HEK293 (cell line): ENCODE results near the gene R3HDML.

Source experiments
- CTCF ChIA-PET: fragments of 350-600 bp; formaldehyde crosslinking; extraction: SDS; loops from one replicate; lab custom pipeline; 2021; ENCODE audit warnings: antibody characterized with exemption; lab: Yijun Ruan, JAX
- POLR2A ChIA-PET: fragments of 300-600 bp; formaldehyde crosslinking; extraction: SDS; loops from one replicate; lab custom pipeline; 2020; ENCODE audit warnings: antibody characterized with exemption, inconsistent platforms; lab: Yijun Ruan, JAX
- H3K27ac ChIP-seq: fragments of 200-500 bp; sonication (Bioruptor generic); 2 replicates; pipeline ENCODE4 v1.5.1; 2014; ENCODE audit warnings: low read depth, low read length, control low read depth, inconsistent platforms; ENCODE audit errors: extremely low read depth
- H3K36me3 ChIP-seq, 2 experiments: fragments of 200-500 bp in 1 of 2; sonication (Bioruptor generic) in 1 of 2; 1 replicate in 1 of 2; 2 replicates in 1 of 2; pipeline ENCODE4 v1.5.1; 2014 to 2017; ENCODE audit warnings: inconsistent platforms in 2 of 2, low read length in 2 of 2; ENCODE audit not compliant: control insufficient read depth in 2 of 2, insufficient read depth in 1 of 2
- H3K4me1 ChIP-seq: fragments of 200-500 bp; sonication (Bioruptor generic); 2 replicates; pipeline ENCODE4 v1.5.1; 2014; ENCODE audit warnings: mild to moderate bottlenecking, low read length, inconsistent platforms; ENCODE audit not compliant: control insufficient read depth, insufficient read depth
- H3K4me3 ChIP-seq: 2 replicates; pipeline ENCODE4 v1.5.1; 2011; ENCODE audit warnings: low read depth, mild to moderate bottlenecking, control low read depth, low read length, moderate library complexity
- H3K9me3 ChIP-seq: fragments of 200-500 bp; sonication (Bioruptor generic); 2 replicates; pipeline ENCODE4 v1.5.1; 2014; ENCODE audit warnings: low read depth, low read length, inconsistent platforms; ENCODE audit not compliant: control insufficient read depth, insufficient read depth
- AEBP2 ChIP-seq: fragments of 450-650 bp; formaldehyde crosslinking; IDR thresholded peaks from 2 replicates; pipeline ENCODE4 v1.5.1; 2016; ENCODE audit warnings: missing biosample characterization, missing genetic modification characterization, borderline replicate concordance
- BCL6B ChIP-seq: fragments of 450-650 bp; formaldehyde crosslinking; IDR thresholded peaks from 2 replicates; pipeline ENCODE4 v1.5.1; 2017; ENCODE audit warnings: missing biosample characterization, missing genetic modification characterization
- GLIS2 ChIP-seq: fragments of 450-650 bp; formaldehyde crosslinking; IDR thresholded peaks from 2 replicates; pipeline ENCODE4 v1.5.1; 2016; ENCODE audit warnings: missing biosample characterization, missing genetic modification characterization
- SP2 ChIP-seq: fragments of 450-650 bp; formaldehyde crosslinking; IDR thresholded peaks from 2 replicates; pipeline ENCODE4 v1.5.1; 2016; ENCODE audit warnings: missing biosample characterization, missing genetic modification characterization
- TRIM28 ChIP-seq: IDR thresholded peaks from 2 replicates; pipeline ENCODE4 v1.6.1; 2011; ENCODE audit warnings: low read length, control low read depth, borderline replicate concordance
- ZBTB21 ChIP-seq: fragments of 450-650 bp; formaldehyde crosslinking; IDR thresholded peaks from 2 replicates; pipeline ENCODE4 v1.5.1; 2017; ENCODE audit warnings: missing biosample characterization, missing genetic modification characterization
- ZNF138 ChIP-seq: fragments of 450-650 bp; formaldehyde crosslinking; IDR thresholded peaks from 2 replicates; pipeline ENCODE4 v1.5.1; 2016; ENCODE audit warnings: missing biosample characterization, missing genetic modification characterization, borderline replicate concordance
- ZNF140 ChIP-seq: fragments of 450-650 bp; formaldehyde crosslinking; IDR thresholded peaks from 2 replicates; pipeline ENCODE4 v1.5.1; 2016; ENCODE audit warnings: missing biosample characterization, missing genetic modification characterization
- ZNF202 ChIP-seq: fragments of 450-650 bp; formaldehyde crosslinking; IDR thresholded peaks from 2 replicates; pipeline ENCODE4 v1.5.1; 2016; ENCODE audit warnings: missing biosample characterization, missing genetic modification characterization, borderline replicate concordance
- ZNF221 ChIP-seq: fragments of 450-650 bp; formaldehyde crosslinking; IDR thresholded peaks from 2 replicates; pipeline ENCODE4 v1.5.1; 2017; ENCODE audit warnings: missing biosample characterization, missing genetic modification characterization, borderline replicate concordance
- ZNF23 ChIP-seq: fragments of 450-650 bp; formaldehyde crosslinking; IDR thresholded peaks from 2 replicates; pipeline ENCODE4 v1.5.1; 2016; ENCODE audit warnings: missing biosample characterization, missing genetic modification characterization, borderline replicate concordance
- ZNF274 ChIP-seq, 2 experiments: fragments of 200-500 bp in 1 of 2; fragments of 450-650 bp in 1 of 2; sonication (Bioruptor generic) in 1 of 2; formaldehyde crosslinking in 1 of 2; IDR thresholded peaks; 2 replicates each; pipeline versions ENCODE4 v1.5.1 to v1.6.1; 2014 to 2016; ENCODE audit warnings: borderline replicate concordance in 1 of 2, inconsistent platforms in 1 of 2, low read length in 1 of 2, missing biosample characterization in 1 of 2, missing genetic modification characterization in 1 of 2
- ZNF473 ChIP-seq: fragments of 450-650 bp; formaldehyde crosslinking; IDR thresholded peaks from 2 replicates; pipeline ENCODE4 v1.5.1; 2017; ENCODE audit warnings: missing biosample characterization, missing genetic modification characterization
- ZNF48 ChIP-seq: fragments of 450-650 bp; formaldehyde crosslinking; IDR thresholded peaks from 2 replicates; pipeline ENCODE4 v1.5.1; 2016; ENCODE audit warnings: missing biosample characterization, missing genetic modification characterization
- ZNF529 ChIP-seq: fragments of 450-650 bp; formaldehyde crosslinking; IDR thresholded peaks from 2 replicates; pipeline ENCODE4 v1.5.1; 2017; ENCODE audit warnings: missing genetic modification characterization, missing biosample characterization; ENCODE audit not compliant: insufficient replicate concordance
- ZNF561 ChIP-seq: fragments of 450-650 bp; IDR thresholded peaks from 2 replicates; pipeline ENCODE4 v1.5.1; 2018; ENCODE audit warnings: missing biosample characterization, missing genetic modification characterization, borderline replicate concordance
- ZNF580 ChIP-seq: fragments of 450-650 bp; formaldehyde crosslinking; IDR thresholded peaks from 2 replicates; pipeline ENCODE4 v1.5.1; 2016; ENCODE audit warnings: missing biosample characterization, missing genetic modification characterization
- ZNF704 ChIP-seq: fragments of 450-650 bp; formaldehyde crosslinking; IDR thresholded peaks from 2 replicates; pipeline ENCODE4 v1.5.1; 2016; ENCODE audit warnings: missing biosample characterization, missing genetic modification characterization
- ZNF76 ChIP-seq: fragments of 450-650 bp; formaldehyde crosslinking; IDR thresholded peaks from 2 replicates; pipeline ENCODE4; 2016; ENCODE audit warnings: low read depth, missing biosample characterization, missing genetic modification characterization, borderline replicate concordance
- ZNF777 ChIP-seq: fragments of 450-650 bp; formaldehyde crosslinking; IDR thresholded peaks from 2 replicates; pipeline ENCODE4 v1.5.1; 2017; ENCODE audit warnings: missing biosample characterization, missing genetic modification characterization, borderline replicate concordance
- ZNF791 ChIP-seq: fragments of 450-650 bp; formaldehyde crosslinking; IDR thresholded peaks from 2 replicates; pipeline ENCODE4 v1.5.1; 2016; ENCODE audit warnings: missing biosample characterization, missing genetic modification characterization
- ZSCAN16 ChIP-seq: fragments of 450-650 bp; formaldehyde crosslinking; IDR thresholded peaks from 2 replicates; pipeline ENCODE4 v1.5.1; 2016; ENCODE audit warnings: missing biosample characterization, missing genetic modification characterization
- TF ChIP-seq, protein P1 (sequence below): fragments of 450-650 bp; formaldehyde crosslinking; IDR thresholded peaks from 2 replicates; pipeline ENCODE4 v1.5.1; 2016; ENCODE audit warnings: missing biosample characterization, missing genetic modification characterization, low read depth
- TF ChIP-seq, protein P2 (sequence below): fragments of 450-650 bp; formaldehyde crosslinking; IDR thresholded peaks from 2 replicates; pipeline ENCODE4 v1.5.1; 2016; ENCODE audit warnings: missing biosample characterization, missing genetic modification characterization

R3HDML gene

DNA sequence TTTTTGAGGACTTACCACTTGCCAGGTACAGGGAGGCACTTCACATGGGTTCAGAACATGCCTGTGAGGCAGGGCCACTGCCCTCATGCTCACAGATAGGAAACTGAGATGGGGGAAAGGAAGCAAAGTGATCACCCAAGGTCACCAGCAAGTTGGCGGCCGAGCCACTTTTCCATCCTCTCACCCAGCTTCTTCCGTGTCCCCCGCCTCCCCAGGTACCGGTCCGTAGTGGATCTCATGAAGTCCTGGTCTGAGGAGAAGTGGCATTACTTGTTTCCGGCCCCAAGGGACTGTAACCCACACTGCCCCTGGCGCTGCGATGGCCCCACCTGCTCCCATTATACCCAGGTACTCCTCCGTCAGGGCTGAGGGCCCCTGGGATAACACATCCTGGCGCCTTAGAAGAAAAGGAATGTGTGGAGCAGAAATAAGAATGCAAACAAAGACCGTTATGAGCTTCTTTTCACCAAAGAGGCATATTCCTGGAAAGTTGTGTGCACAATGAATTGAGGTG is 6.4 kb downstream of the R3HDML start:
- CTCF ChIA-PET: interaction anchor here (0.6 to 4.5 kb wide), 2 partner anchors 11 to 32 kb away, joined by 4 to 23 read pairs; partner anchors contain the start of gene FITM2

GRCh38 chr20:44344723-44345122 is 7.9 kb downstream of the R3HDML start:
- H3K36me3 ChIP-seq: no peaks in the 10 kb centered on the region
- H3K4me1 ChIP-seq: no peaks in the 10 kb centered on the region
- H3K27ac ChIP-seq: no peak overlapping the region
- H3K4me3 ChIP-seq: no peak overlapping the region
- ChIA-PET CTCF (no interaction called here), POLR2A (no interaction called here)
- H3K9me3 ChIP-seq: no peaks in the 10 kb centered on the region
- TF ChIP-seq ZNF76 (tag by site-specific recombination) (no peak), ZNF529 (tag by site-specific recombination) (no peak), ZNF791 (tag by site-specific recombination) (no peak), ZNF48 (tag by site-specific recombination) (no peak), ZNF221 (tag by site-specific recombination) (no peak), ZNF138 (no peak), ZNF561 (no peak), ZNF704 (tag by site-specific recombination) (no peak), ZSCAN16 (no peak), ZNF777 (tag by site-specific recombination) (no peak), ZNF274 (IDR thresholded peaks at IDR 0.05; ENCODE audit: low read length) (no peak), ZNF274 (tag by site-specific recombination; IDR thresholded peaks at IDR 0.05; ENCODE audit: borderline replicate concordance) (no peak), ZNF23 (tag by site-specific recombination) (no peak), AEBP2 (tag by site-specific recombination) (no peak), ZBTB21 (tag by site-specific recombination) (no peak)
- TF ChIP-seq, protein P1, sequence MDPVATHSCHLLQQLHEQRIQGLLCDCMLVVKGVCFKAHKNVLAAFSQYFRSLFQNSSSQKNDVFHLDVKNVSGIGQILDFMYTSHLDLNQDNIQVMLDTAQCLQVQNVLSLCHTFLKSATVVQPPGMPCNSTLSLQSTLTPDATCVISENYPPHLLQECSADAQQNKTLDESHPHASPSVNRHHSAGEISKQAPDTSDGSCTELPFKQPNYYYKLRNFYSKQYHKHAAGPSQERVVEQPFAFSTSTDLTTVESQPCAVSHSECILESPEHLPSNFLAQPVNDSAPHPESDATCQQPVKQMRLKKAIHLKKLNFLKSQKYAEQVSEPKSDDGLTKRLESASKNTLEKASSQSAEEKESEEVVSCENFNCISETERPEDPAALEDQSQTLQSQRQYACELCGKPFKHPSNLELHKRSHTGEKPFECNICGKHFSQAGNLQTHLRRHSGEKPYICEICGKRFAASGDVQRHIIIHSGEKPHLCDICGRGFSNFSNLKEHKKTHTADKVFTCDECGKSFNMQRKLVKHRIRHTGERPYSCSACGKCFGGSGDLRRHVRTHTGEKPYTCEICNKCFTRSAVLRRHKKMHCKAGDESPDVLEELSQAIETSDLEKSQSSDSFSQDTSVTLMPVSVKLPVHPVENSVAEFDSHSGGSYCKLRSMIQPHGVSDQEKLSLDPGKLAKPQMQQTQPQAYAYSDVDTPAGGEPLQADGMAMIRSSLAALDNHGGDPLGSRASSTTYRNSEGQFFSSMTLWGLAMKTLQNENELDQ (tag by site-specific recombination): no peak

More for the DNA sequence above, 6.4 kb downstream of the R3HDML start:
- Histone ChIP-seq H3K4me1 (no peaks in the 10 kb centered on the region), H3K9me3 (no peaks in the 10 kb centered on the region), H3K4me3 (no peak overlapping the region), H3K27ac (no peak overlapping the region), H3K36me3 (no peaks in the 10 kb centered on the region)
- POLR2A ChIA-PET: no interaction called here
- TF ChIP-seq TRIM28 (no peak), SP2 (no peak), ZBTB21 (tag by site-specific recombination) (no peak), BCL6B (tag by site-specific recombination) (no peak), ZNF202 (tag by site-specific recombination) (no peak), GLIS2 (tag by site-specific recombination) (no peak), ZNF140 (tag by site-specific recombination) (no peak), ZNF473 (tag by site-specific recombination) (no peak), ZNF580 (tag by site-specific recombination) (no peak)
- TF ChIP-seq, protein P2, sequence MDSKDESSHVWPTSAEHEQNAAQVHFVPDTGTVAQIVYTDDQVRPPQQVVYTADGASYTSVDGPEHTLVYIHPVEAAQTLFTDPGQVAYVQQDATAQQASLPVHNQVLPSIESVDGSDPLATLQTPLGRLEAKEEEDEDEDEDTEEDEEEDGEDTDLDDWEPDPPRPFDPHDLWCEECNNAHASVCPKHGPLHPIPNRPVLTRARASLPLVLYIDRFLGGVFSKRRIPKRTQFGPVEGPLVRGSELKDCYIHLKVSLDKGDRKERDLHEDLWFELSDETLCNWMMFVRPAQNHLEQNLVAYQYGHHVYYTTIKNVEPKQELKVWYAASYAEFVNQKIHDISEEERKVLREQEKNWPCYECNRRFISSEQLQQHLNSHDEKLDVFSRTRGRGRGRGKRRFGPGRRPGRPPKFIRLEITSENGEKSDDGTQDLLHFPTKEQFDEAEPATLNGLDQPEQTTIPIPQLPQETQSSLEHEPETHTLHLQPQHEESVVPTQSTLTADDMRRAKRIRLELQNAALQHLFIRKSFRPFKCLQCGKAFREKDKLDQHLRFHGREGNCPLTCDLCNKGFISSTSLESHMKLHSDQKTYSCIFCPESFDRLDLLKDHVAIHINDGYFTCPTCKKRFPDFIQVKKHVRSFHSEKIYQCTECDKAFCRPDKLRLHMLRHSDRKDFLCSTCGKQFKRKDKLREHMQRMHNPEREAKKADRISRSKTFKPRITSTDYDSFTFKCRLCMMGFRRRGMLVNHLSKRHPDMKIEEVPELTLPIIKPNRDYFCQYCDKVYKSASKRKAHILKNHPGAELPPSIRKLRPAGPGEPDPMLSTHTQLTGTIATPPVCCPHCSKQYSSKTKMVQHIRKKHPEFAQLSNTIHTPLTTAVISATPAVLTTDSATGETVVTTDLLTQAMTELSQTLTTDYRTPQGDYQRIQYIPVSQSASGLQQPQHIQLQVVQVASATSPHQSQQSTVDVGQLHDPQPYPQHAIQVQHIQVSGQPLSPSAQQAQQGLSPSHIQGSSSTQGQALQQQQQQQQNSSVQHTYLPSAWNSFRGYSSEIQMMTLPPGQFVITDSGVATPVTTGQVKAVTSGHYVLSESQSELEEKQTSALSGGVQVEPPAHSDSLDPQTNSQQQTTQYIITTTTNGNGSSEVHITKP (tag by site-specific recombination): no peak
